ENCODE data around the gene NRDC.
A peak's percentile ranks its signal among the peaks of the same experiment; 100 is the strongest.

NRDC gene

GRCh38 chr1:51878616-51879336, at the start of gene NRDC:
TSS of gene NRDC (minus strand) at chr1:51878727. CDS start at chr1:51878615, 112 bp downstream.
- H3F3A ChIP-seq (ENCODE audit: insufficient read depth), result no peaks in the 10 kb centered on the region; the same call in 1 of the 2 replicates
- no peaks in the 10 kb centered on the region for H3K36me3 ChIP-seq (ENCODE audit: low read length)
- peak within 1 kb of the TSS; percentile 68 for H3K27ac ChIP-seq (ENCODE audit: low read depth, low read length)
- H2AFZ ChIP-seq (ENCODE audit: low read depth, low read length, severe bottlenecking), result peak within 1 kb of the TSS; percentile 86
- H3K4me3 ChIP-seq (ENCODE audit: insufficient read depth, low read length, poor library complexity, severe bottlenecking), result peak within 1 kb of the TSS; percentile 82
- no peaks in the 10 kb centered on the region for H3K9me2 ChIP-seq (replicated peaks; ENCODE audit: insufficient read depth, low read length)
- H3K9me3 ChIP-seq (ENCODE audit: insufficient read depth, low read length), result no peaks in the 10 kb centered on the region
- TF ChIP-seq CTCF (IDR thresholded peaks at IDR 0.05; ENCODE audit: insufficient read depth, low read length, poor library complexity, severe bottlenecking) (no peak), EZH2phosphoT487 (conservative IDR thresholded peaks at IDR 0.05; ENCODE audit: low read length) (no peak)
- H3K27me3 ChIP-seq (ENCODE audit: low read length), result no peaks in the 10 kb centered on the region
- peak within 1 kb of the TSS; percentile 93 for H3K9ac ChIP-seq (ENCODE audit: low read length)
- peaks cover 5% of the 10 kb centered on the region; the same call in 1 of the 2 replicates for H4K20me1 ChIP-seq (ENCODE audit: low read depth, low read length)
- peaks cover 47% of the 10 kb centered on the region for H3K79me2 ChIP-seq (ENCODE audit: insufficient read depth, low read length)
- peak within 1 kb of the TSS; percentile 92 for H3K4me2 ChIP-seq (ENCODE audit: low read depth, low read length, poor library complexity, severe bottlenecking)

GRCh38 chr1:51927029-51927428, 48.5 kb upstream of the NRDC start:
- Histone ChIP-seq H3F3A (ENCODE audit: insufficient read depth) (no peaks in the 10 kb centered on the region), H3K27me3 (ENCODE audit: low read length) (0 out of 2 replicates have a peak, but pooled peaks cover 4% of the 10 kb centered on the region), H3K9me3 (ENCODE audit: insufficient read depth, low read length) (no peaks in the 10 kb centered on the region), H2AFZ (ENCODE audit: low read depth, low read length, severe bottlenecking) (no peak overlapping the region), H3K9me2 (replicated peaks; ENCODE audit: insufficient read depth, low read length) (no peaks in the 10 kb centered on the region), H3K4me2 (ENCODE audit: low read depth, low read length, poor library complexity, severe bottlenecking) (no peak overlapping the region), H3K27ac (ENCODE audit: low read depth, low read length) (no peak overlapping the region), H3K36me3 (ENCODE audit: low read length) (no peaks in the 10 kb centered on the region), H3K4me3 (ENCODE audit: insufficient read depth, low read length, poor library complexity, severe bottlenecking) (no peak overlapping the region), H3K9ac (ENCODE audit: low read length) (no peak overlapping the region), H4K20me1 (ENCODE audit: low read depth, low read length) (no peaks in the 10 kb centered on the region), H3K79me2 (ENCODE audit: insufficient read depth, low read length) (no peaks in the 10 kb centered on the region)
- TF ChIP-seq EZH2phosphoT487 (conservative IDR thresholded peaks at IDR 0.05; ENCODE audit: low read length), result no peak
- no peak for TF ChIP-seq CTCF (IDR thresholded peaks at IDR 0.05; ENCODE audit: insufficient read depth, low read length, poor library complexity, severe bottlenecking)

- Histone ChIP-seq H3K9ac (ENCODE audit: low read length) (no peak overlapping the region), H3K36me3 (ENCODE audit: low read length) (no peaks in the 10 kb centered on the region), H4K20me1 (ENCODE audit: low read depth, low read length) (no peaks in the 10 kb centered on the region), H3K27ac (ENCODE audit: low read depth, low read length) (no peak overlapping the region), H3K9me3 (ENCODE audit: insufficient read depth, low read length) (no peaks in the 10 kb centered on the region), H3K27me3 (ENCODE audit: low read length) (0 out of 2 replicates have a peak, but pooled peaks cover 2% of the 10 kb centered on the region), H3K4me2 (ENCODE audit: low read depth, low read length, poor library complexity, severe bottlenecking) (no peak overlapping the region), H3K9me2 (replicated peaks; ENCODE audit: insufficient read depth, low read length) (no peaks in the 10 kb centered on the region), H3K79me2 (ENCODE audit: insufficient read depth, low read length) (no peaks in the 10 kb centered on the region), H2AFZ (ENCODE audit: low read depth, low read length, severe bottlenecking) (no peak overlapping the region), H3K4me3 (ENCODE audit: insufficient read depth, low read length, poor library complexity, severe bottlenecking) (no peak overlapping the region), H3F3A (ENCODE audit: insufficient read depth) (no peaks in the 10 kb centered on the region)
- no peak for TF ChIP-seq EZH2phosphoT487 (conservative IDR thresholded peaks at IDR 0.05; ENCODE audit: low read length)
- TF ChIP-seq CTCF (IDR thresholded peaks at IDR 0.05; ENCODE audit: insufficient read depth, low read length, poor library complexity, severe bottlenecking), result no peak
Measured at GRCh38 chr1:51926171-51926812, 47.8 kb upstream of the NRDC start.

All from SU-DHL-6 (cell line).